Fibroblast of skin of right quadriceps (primary cell): Measurements from ENCODE around the gene ARHGAP8.
A peak's percentile ranks its signal among the peaks of the same experiment; 100 is the strongest.

ENCODE experiments used
- DNase-seq: peaks from one replicate; pipeline ENCODE4 v3.0.0-alpha.2; 2013

ARHGAP8 gene

DNA sequence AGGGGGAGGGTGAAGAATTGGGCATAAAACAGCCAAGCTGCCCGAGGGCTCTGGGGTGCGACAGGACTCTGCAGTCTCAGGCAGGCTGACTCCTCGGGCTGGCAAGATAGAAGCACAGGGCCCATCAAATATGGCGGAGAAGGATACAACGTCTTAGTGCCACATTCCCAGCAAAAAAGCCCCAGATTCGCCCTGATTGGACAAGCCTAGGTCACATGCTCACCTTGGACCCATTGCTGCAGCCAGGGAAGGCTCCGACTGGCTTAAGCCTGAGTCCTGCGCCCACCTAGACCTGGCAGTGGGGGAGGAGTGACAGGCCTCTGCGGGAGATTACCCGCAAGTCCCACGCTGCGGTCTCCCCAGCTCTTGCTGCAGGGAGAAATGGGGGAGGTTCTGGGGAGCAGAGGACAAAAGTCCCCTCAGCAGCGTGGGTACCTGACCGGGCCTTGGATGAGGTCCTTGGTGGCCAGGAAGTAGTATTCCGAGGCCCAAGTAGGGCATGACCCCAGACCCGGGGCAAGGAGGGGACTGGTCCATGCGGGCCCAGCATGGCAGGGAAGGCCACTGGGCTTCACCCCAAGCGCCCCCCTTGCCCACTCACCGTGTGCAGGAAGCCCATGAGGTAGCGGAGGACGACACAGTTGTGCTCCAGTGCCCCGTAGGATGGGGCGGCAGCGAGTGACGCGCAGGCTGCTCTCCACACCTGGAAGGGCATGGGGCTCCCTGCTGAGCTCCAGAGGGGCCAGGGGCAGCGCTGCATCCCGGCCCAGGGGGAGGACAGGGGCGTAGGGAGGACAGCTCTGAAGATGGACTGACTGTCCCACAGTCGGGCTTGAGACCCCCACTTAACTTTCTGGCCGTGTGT lies 113.0 kb downstream of the ARHGAP8 start:
- no peak for DNase-seq

DNA sequence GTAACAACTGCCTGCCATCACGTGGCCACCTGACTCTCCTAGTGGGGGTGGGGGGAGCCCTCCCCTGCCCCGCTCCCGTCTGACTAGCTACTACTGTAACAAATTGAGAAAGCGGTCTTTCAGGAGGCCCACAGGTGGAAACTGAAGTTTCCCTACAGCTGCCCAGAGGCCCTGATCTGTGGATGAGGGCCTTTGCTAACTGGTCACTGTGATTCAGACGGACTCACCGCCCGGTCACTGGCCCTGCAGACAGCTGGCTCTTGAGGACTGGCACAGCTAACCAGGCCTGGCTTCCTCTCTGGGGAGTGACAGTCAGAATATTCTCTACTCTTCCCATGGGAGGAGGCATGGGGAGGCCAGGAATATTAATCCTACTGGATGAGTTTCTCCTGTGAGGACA lies 116.8 kb downstream of the ARHGAP8 start:
- no peak for DNase-seq

DNA sequence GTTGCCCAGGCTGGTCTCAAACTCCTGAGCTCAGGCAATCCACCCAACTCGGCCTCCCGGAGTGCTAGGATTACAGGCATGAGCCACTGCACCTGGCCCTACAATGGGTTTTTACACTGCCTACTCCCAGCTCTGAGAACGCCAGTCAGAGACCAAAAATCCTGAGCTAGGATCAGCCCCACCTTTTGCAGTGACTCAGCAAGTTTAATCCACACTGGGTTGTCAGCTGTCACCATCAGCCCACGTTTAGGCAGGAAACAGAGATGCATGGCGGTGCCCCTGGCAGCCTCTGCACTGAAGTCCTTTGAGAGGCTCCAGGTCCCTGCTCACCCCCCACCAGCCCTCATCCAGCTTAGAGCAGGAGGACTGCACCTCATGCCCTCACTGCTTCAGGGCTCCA lies 117.6 kb downstream of the ARHGAP8 start:
- peak; percentile 8 for DNase-seq

DNA sequence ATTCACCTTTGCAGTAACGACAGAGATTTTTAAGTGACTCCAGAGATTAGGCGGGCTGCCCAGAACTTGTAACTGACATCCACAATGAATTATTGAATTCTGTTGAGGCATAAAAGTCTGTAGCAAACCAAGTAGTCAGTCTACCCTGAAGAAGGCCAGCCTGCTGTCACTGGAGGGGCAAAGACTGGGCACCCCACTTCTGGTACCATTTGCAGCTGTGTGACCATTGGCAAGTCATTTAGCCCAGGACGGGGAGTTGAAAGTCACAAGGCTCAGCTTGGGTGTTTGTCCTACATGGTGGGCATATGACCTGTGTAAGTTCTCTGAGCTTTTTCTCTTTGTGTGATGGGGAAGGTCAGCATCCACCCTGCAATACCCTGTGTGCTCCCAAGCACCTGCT lies 119.4 kb downstream of the ARHGAP8 start:
- no peak for DNase-seq

DNA sequence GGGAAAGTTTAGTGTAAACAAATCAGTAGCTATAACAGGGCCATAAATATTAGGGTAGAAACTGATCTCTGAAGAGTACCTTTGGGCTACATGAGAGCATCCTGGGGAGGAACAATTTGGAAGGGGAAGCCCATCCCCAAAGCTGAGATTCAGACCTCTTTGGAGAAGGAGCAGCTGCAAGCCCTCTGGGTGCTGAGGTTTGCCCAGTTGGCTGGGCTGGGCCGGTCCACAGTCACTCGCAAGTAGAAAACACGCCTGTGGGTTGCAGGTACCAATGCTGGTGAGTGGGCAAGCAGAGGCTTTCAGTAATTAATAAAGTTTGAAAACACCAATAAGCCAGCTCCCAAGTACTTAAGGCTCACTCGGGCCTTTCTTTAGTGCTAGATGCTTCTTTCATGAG lies 124.5 kb downstream of the ARHGAP8 start:
- no peak for DNase-seq

DNA sequence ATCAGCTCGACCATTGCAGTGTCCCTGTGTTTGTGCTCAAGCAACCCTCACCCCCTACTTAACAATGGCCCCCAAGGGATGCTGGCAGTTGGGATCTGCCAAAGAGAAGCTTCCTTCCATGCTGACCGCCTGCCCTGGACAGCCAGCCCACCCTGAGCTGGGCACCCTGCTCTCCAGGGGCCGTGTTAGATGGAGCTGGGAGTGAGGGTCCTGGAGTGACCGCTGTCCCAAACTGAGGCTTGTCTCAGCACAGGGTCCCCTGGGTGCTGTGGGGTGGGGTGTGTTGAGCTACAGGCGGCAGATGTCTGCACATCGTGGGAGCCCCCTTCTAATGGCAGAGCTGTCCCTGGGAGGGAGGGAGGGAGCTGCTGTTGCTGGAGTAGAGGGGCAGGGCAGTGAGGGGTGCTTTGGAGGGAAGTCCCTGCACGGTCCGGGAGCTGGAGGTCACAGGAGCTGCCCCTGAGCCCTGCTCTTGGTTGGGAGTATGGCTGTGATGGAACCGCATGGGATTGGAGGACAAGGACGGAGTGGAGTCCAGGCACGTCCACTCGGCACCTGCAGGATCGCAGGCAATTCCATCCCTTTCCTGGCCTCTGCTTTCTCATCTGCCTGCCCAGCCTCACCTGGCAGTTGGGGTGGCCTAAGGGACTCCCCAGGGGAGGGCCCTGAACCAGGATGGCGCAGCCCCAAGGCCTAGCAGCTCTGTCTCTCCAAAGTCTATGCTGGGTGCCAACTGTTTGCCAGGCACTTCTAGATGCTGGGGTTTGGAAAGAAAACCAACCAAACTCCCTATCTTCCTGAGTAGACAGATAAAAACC lies 126.3 kb downstream of the ARHGAP8 start:
- DNase-seq = no peak

DNA sequence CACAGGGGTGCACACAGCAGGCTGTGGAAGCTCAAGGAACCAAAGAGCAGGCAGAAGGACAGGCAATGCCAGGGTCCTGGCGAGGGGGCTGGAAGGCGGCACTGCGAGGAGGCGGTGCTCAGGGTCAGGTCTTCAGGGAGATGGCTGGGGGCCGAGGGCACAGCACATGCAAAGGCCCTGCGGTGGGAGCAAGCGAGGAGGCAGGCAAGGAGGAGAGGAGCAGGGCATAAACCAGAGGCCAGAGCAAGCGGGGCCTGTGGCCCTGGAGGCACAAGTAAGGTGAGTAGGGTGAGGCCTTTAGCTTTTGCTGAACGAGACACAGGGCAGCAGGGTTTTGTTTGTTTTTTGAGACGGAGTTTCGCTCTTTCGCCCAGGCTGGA lies 126.9 kb downstream of the ARHGAP8 start:
- DNase-seq = no peak

DNA sequence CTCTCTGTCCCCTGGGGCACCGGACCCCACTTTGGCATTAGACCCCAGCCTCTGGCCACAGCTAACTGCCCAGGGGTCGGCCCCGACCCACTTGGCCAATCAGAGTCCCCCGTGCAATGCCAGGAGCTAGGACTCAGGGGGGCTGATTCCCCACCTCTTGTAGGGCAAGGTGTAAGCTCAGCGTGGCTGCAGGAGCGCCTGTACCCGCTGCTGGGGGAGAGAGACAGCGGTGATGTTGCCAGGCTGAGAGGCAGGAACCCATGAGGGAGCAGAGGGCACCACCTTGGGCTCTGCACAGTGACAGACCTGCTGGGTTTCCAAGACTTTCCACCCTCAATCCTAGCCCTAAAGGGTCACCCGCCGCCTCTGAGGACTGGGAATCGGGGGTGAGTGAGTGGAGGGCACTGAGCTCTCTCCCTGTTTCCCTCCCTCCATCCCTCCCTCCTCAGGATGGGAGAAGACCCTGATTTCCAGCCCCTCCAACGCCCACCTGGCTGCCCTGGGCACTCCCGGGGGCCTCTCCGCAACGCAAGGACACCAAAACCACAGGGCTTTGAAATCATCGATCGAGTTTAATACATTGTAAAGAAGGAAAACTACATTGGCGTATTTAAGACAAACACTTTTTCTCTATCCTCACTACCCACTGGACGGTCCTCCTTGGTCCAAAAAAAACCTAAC lies 128.4 kb downstream of the ARHGAP8 start:
- DNase-seq = no peak

DNA sequence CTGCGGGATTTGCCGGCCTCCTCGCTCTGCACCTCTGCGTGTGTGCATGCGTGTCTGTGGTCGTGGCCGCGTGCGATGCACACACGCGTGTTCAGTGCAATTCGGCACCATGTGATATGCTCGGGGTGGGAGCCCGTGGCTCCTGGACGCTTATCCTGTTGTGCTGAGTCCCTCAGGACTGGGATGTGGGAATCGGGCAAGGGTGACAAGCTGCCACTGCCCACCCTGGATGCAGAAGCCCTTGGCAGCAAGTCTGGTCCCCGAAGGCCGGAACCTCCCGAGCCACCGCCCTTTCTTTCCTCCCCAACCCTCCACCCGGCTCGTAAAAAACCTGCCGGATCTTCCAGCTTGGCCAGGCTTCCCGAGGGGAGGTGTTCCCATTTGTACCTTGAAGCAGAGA lies 129.2 kb downstream of the ARHGAP8 start:
- DNase-seq = no peak

DNA sequence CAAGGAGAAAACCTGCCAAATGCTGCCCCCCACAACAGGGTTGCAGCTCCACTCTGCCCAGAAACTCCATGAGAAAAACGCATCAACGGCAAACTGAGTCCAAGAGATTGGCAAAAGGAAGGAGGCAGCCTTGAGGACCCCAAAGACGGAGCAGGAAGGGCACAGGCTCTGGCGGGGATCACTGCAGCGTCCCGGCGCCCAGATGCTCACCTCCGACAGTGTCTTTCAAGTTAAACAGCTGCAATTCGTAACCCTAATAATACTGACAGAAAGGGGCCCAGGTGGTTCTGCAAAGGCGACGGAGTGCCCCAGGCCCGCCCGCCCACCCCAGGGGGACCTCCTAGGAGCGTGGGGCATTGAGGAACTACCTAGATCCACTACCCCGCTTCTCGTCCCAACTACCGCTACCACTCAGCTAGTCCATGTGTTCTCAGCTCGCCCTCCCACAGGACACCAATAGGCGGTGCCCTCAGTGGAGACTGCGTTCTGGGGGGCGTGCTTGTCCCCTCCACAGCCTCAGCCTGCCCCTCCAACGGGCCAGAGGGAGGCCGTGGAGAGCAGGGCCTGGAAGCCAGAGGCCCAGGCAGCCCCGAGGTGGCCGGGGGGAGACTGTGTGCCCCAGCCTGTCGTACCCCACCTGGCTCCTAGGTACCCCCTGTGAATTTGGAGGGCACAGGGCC lies 130.0 kb downstream of the ARHGAP8 start:
- DNase-seq = no peak

DNA sequence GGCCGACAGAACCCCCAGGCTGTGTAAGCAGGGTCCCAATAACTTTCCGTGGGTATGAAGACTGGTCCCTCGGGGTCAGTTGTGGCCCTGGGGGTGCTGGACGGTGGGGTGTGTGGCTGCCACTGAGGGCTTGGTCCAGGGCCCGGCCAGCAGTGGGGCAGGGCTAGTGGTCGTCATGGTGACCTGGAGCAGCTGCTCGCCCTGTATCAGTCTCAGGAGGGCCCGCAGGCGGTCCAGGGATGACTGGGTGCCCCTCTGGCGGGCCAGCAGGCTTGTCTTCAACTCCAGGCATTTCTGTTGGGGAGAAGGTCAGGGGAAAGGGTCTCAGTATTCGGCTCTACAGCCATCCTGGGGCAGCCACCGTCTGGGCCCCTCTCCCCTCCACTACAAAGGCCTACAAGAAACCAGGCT lies 130.6 kb downstream of the ARHGAP8 start:
- no peak for DNase-seq

DNA sequence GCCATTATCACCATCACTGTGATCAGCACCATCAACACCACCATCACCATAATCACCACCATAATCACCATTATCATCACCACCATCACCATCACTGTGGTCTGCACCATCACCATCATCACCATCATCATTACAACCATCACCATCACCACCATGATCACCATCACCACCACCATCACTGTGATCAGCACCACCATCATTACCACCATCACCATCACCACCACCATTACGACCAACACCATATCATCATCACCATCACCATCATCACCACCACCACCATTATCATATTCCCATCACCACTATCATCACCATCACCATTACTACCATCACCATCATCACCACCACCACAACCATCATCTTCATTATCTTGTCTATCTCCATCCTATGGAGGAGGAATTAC lies 132.2 kb downstream of the ARHGAP8 start:
- no peak for DNase-seq

DNA sequence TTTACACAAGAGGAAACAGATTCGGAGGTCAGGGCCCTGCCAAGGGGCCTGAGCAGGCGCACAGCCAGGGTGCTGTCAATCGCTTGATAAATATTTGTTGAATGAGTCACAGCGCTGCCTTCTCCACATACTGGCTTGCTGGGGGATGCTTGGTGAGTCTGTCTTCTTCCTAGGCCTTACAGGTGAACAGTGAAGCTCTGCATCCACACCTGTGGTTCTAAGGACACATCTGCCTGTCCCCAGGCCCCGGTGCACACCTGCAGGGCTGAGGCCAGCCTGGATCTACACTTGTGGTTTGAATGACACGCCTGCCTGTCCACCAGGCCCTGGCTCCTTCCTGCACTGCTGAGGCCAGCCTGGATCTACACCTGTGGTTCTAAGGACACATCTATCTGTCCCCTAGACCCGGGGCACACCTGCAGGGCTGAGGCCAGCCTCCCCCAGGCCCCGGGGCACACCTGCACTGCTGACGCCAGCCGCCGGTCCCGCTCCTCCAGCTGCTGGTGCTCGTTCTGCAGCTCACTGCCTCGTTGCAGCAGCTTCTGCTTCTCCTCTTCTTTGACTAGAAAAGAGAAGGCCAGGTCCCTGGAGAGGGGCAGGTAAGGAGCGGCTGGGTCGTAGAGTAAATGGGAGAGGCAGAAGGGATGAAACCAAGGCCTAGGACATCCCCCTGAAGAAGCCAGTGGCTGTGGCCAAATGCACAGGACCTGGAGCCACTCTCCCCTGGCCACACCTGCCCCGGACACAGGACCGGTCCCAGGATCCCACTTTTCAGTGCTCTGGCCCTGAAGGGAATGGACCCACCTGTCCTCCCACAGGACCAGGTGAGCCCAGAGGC lies 132.8 kb downstream of the ARHGAP8 start:
- no peak for DNase-seq

DNA sequence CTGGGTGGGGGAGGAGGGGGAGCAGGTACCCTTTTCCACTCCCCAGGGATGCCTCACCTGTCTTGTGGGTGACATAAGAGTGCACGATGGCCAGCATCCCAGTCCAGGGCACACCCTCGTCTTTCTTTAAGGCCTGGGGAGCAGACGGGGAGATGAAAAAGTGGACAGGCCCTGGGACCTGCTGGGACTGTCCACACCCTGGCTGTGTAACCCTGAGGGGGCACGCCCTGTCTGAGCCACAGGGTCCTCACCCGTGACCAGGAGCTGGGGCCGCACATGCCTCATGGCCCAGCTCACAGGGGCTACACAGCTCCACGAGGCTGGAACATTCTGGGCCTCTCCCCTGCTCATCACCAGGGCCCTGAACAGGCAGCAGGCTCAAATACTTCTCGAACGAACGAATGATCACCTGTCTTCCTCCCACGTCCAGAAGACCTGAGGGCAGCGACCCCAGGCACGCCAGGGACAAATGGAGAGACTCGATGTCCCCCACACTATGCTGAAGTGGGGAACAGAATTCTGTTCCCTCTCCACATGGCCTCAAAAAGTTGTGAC lies 133.5 kb downstream of the ARHGAP8 start:
- no peak for DNase-seq

DNA sequence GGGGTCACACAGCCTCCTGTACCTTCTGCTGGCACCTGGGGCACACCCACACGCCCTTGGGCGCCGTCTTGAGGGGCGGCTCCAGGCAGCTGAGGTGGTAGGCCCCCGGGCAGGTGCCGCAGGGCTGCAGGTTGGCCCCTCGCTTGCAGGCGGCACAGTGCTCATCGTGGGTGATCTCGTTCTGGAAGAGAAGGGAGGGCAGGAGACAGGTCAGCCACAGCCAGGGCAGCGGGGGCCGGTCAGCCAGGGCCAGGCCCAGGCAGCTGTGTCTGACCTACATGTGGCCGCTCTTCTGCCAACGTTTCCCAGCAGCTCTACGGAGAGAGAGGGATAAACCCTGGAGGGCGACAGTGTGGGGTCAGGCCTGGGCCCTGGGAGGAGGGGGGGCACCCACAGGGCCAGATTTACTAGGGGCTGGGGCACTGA lies 135.6 kb downstream of the ARHGAP8 start:
- no peak for DNase-seq

DNA sequence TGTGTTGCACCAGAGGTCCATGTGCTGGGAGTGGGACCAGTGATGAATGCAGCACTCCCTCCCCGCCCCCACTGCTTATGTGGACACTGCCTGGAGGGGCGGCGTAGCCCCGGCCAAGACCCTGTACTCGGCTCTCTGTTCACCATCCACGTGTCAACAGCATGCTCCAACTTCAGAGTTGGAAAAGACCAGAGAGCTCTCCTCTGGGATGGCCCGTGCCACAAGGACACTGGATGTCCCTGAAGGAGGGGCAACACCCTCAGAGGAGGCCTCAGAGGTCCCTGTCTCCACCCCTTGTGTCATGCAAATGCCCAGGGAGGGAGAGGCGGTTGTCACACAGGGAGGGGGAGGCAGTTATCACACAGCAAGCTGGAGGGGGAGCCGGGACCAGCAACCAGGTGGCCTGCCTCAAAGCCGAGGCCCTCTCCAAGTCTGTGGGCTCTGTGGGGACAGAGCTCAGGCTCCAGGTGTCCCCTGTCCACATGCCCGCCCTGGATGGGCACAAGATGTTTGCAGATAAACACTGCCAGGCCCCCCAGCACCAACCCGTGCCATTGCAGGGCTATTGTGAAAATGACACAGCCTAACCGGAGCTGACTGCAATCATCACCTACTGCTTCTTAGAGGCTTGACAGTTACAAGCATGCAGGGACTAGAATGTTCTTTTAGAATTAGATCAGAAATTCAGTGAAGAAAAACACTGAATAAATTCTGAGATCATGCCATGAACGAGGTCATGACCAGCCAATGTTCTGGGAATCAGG lies 136.3 kb downstream of the ARHGAP8 start:
- no peak for DNase-seq

DNA sequence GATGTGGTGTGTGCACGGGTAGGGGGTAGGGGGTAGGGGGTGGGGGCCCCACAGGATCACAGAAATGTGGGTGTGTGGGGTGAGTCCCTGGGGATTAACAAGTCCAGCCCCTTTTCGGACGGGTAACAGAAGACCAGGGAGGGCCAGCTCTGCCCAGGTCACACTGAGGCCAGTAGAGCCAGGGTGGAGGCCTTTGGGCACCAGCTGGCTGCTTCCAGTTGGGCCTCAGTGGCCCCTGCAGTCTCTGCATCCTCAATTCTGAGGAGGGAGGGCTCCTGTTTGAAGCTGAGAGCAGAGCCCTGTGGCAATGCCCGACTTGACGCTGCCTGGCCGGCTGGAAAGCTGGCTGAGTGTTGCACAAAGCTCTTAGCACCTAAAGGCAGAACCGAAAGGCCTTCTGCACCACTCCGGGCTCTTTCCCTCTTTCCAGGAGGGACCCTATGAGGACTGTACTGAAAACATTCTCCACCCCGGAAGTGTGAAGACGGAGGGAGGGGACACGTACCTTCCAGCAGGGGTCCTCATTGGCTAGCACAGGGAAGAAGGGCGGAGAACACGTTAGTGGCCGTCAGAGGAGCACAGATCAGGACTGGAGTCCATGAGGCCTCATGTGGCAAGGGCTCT lies 137.0 kb downstream of the ARHGAP8 start:
- peak; percentile 6 for DNase-seq

DNA sequence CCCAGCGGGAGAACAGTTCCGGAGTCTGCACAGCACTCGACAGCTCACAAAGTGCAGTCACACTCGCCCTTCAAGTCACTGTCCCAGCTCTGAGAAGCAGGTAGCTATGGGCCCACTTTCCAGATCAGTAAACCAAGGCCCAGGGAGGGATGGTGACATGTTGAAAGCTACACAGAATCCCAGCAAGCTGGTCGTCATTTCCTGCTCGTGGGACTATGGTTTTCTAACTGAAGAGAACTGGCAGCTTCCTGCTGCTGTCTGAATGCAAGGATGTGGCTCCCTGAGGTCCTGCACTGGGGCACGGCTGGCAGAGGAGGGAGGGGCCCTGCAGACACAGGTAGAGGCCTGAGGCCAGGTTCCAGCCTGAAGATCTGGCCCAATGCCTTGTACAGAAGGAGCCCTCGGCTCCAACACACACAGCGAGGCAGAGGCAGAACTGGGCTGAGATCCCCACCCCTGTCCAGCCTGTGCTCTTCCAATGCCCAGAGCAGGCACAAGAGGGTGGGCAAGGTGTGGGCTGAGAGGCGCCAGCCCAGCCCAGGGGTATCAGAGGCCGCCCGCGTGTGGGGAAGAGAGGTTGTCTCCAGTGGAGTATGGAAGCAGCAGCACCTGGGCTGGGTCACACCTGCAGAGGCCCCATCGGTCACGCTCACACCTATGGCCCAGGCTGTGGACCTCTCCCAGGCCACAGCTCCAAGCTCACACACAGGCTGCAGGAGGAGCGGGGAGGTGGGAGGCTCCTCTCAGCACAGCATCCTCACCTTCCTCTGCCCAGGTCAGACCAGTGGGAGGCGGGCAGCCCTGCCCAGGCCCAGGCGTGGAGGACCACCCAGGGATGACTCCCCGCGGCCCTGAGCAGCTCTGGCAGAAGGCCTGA lies 138.3 kb downstream of the ARHGAP8 start:
- no peak for DNase-seq

DNA sequence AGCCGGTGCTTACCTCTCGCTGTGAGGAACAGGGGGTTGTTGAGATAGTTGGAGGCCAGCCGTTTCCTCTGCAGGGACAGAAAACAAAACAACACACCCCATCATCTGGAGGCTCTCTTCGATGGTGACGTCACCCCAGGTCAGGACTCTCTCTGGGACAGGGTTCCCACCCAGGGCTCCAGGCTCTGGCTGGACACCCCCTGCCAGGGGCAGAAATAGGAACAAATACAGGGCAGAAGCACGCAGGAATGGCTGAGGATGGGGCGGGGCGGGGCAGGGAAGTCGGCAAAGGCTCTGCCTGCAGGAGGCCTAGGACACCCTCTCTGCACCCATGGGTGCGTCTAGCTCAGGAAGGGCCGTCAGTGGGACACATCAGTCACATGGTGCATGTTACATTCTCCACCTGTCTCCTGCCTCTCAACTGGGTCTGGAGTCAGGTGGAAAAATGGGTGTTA lies 138.9 kb downstream of the ARHGAP8 start:
- DNase-seq = no peak
